ENCODE data around the gene CFAP298.
"Not testable (repeated sequence)": the region's sequence is repeated elsewhere in the genome, so short reads cannot be mapped to it uniquely, and the experiment has no call there.

CFAP298 gene

GRCh38 chr21:32567626-32568025 lies 44.6 kb downstream of the CFAP298 start:
- Mint-ChIP-seq H3K4me1 (peaks cover 2 to 15% of the 10 kb centered on the region in 2 donors), H3K27me3 (peaks cover 26 to 39% of the 10 kb centered on the region in 2 donors), H3K27ac (no peak overlapping the region), H3K9me3 (peaks cover 7 to 9% of the 10 kb centered on the region in 2 donors), H3K36me3 (peaks cover 6 to 10% of the 10 kb centered on the region in 2 donors), H3K4me3 (no peak overlapping the region)
- DNase-seq, result no peak
- ATAC-seq (replicated peaks), result no peak

- no peak overlapping the region for H3K4me3 Mint-ChIP-seq
- H3K27me3 Mint-ChIP-seq, result peaks cover 26 to 39% of the 10 kb centered on the region in 2 donors
- peaks cover 2 to 15% of the 10 kb centered on the region in 2 donors for H3K4me1 Mint-ChIP-seq
Measured at GRCh38 chr21:32566741-32567389, 45.3 kb downstream of the CFAP298 start.

GRCh38 chr21:32565856-32566465 lies 46.2 kb downstream of the CFAP298 start:
- ATAC-seq (replicated peaks) (no peak), DNase-seq (no peak)

More at GRCh38 chr21:32566741-32567389, 45.3 kb downstream of the CFAP298 start:
- peaks cover 6 to 10% of the 10 kb centered on the region in 2 donors for H3K36me3 Mint-ChIP-seq
- DNase-seq (no peak), ATAC-seq (replicated peaks) (no peak)
- peaks cover 7 to 9% of the 10 kb centered on the region in 2 donors for H3K9me3 Mint-ChIP-seq
- no peak overlapping the region for H3K27ac Mint-ChIP-seq

GRCh38 chr21:32562915-32563314 lies 49.3 kb downstream of the CFAP298 start:
- H3K4me1 Mint-ChIP-seq, result no peaks in the 10 kb centered on the region
- H3K36me3 Mint-ChIP-seq, result peaks cover 6 to 10% of the 10 kb centered on the region in 2 donors
- peaks cover 7 to 9% of the 10 kb centered on the region in 2 donors for H3K9me3 Mint-ChIP-seq
- peaks cover 26 to 44% of the 10 kb centered on the region in 2 donors for H3K27me3 Mint-ChIP-seq
- DNase-seq (no peak), ATAC-seq (replicated peaks) (no peak)
- no peak overlapping the region for H3K27ac Mint-ChIP-seq
- H3K4me3 Mint-ChIP-seq, result no peak overlapping the region

More at GRCh38 chr21:32565856-32566465, 46.2 kb downstream of the CFAP298 start:
- H3K36me3 Mint-ChIP-seq, result peaks cover 6 to 10% of the 10 kb centered on the region in 2 donors
- no peak overlapping the region for H3K27ac Mint-ChIP-seq
- H3K27me3 Mint-ChIP-seq, result peaks cover 26 to 39% of the 10 kb centered on the region in 2 donors
- no peak overlapping the region for H3K4me3 Mint-ChIP-seq
- peaks cover 2 to 15% of the 10 kb centered on the region in 2 donors for H3K4me1 Mint-ChIP-seq
- H3K9me3 Mint-ChIP-seq, result peaks cover 7 to 9% of the 10 kb centered on the region in 2 donors

GRCh38 chr21:32562426-32562825 lies 49.8 kb downstream of the CFAP298 start:
- DNase-seq, result no peak
- Mint-ChIP-seq H3K4me3 (no peak overlapping the region), H3K36me3 (peaks cover 6 to 10% of the 10 kb centered on the region in 2 donors), H3K27ac (no peak overlapping the region), H3K27me3 (peaks cover 26 to 41% of the 10 kb centered on the region in 2 donors), H3K9me3 (peaks cover 7 to 9% of the 10 kb centered on the region in 2 donors), H3K4me1 (no peaks in the 10 kb centered on the region)
- ATAC-seq (replicated peaks), result no peak

- peaks cover 20 to 32% of the 10 kb centered on the region in 2 donors for H3K27me3 Mint-ChIP-seq
- not testable (repeated sequence) for ATAC-seq (replicated peaks); DNase-seq; H3K4me1 Mint-ChIP-seq; H3K4me3 Mint-ChIP-seq; H3K36me3 Mint-ChIP-seq; H3K9me3 Mint-ChIP-seq; H3K27ac Mint-ChIP-seq
Measured at GRCh38 chr21:32561476-32561875, 50.7 kb downstream of the CFAP298 start.

GRCh38 chr21:32560896-32561295 lies 51.3 kb downstream of the CFAP298 start:
- Mint-ChIP-seq H3K9me3 (peaks cover 7 to 9% of the 10 kb centered on the region in 2 donors), H3K4me1 (no peaks in the 10 kb centered on the region), H3K36me3 (peaks cover 3 to 7% of the 10 kb centered on the region in 2 donors), H3K4me3 (no peak overlapping the region), H3K27me3 (peaks cover 19 to 26% of the 10 kb centered on the region in 2 donors), H3K27ac (no peak overlapping the region)
- DNase-seq (no peak), ATAC-seq (replicated peaks) (no peak)

GRCh38 chr21:32559006-32559610 lies 53.1 kb downstream of the CFAP298 start:
- Mint-ChIP-seq H3K9me3 (no peaks in the 10 kb centered on the region), H3K27me3 (peaks cover 9 to 18% of the 10 kb centered on the region in 2 donors), H3K36me3 (no peaks in the 10 kb centered on the region), H3K4me1 (no peaks in the 10 kb centered on the region), H3K4me3 (no peak overlapping the region), H3K27ac (no peak overlapping the region)
- ATAC-seq (replicated peaks) (no peak), DNase-seq (no peak)

GRCh38 chr21:32558106-32558505 lies 54.1 kb downstream of the CFAP298 start:
- no peaks in the 10 kb centered on the region for H3K4me1 Mint-ChIP-seq
- no peak overlapping the region for H3K4me3 Mint-ChIP-seq
- H3K27me3 Mint-ChIP-seq, result peaks cover 9 to 18% of the 10 kb centered on the region in 2 donors
- H3K27ac Mint-ChIP-seq, result no peak overlapping the region
- ATAC-seq (replicated peaks), result no peak
- H3K36me3 Mint-ChIP-seq, result no peaks in the 10 kb centered on the region
- no peaks in the 10 kb centered on the region for H3K9me3 Mint-ChIP-seq
- DNase-seq, result no peak

- H3K9me3 Mint-ChIP-seq, result no peaks in the 10 kb centered on the region
Measured at GRCh38 chr21:32554832-32555638, 57.1 kb downstream of the CFAP298 start.

GRCh38 chr21:32549886-32550285 lies 62.3 kb downstream of the CFAP298 start:
- no peak for ATAC-seq (replicated peaks)
- no peak for DNase-seq
- H3K36me3 Mint-ChIP-seq, result no peaks in the 10 kb centered on the region
- no peaks in the 10 kb centered on the region for H3K9me3 Mint-ChIP-seq
- no peak overlapping the region for H3K27ac Mint-ChIP-seq
- H3K4me1 Mint-ChIP-seq, result no peaks in the 10 kb centered on the region
- H3K27me3 Mint-ChIP-seq, result peaks cover 29 to 47% of the 10 kb centered on the region in 2 donors
- no peak overlapping the region for H3K4me3 Mint-ChIP-seq

More at GRCh38 chr21:32554832-32555638, 57.1 kb downstream of the CFAP298 start:
- no peak overlapping the region for H3K27ac Mint-ChIP-seq
- DNase-seq, result no peak
- peaks cover 17 to 26% of the 10 kb centered on the region in 2 donors for H3K27me3 Mint-ChIP-seq
- H3K4me3 Mint-ChIP-seq, result no peak overlapping the region
- H3K36me3 Mint-ChIP-seq, result no peaks in the 10 kb centered on the region
- no peaks in the 10 kb centered on the region for H3K4me1 Mint-ChIP-seq
- ATAC-seq (replicated peaks), result no peak

- Mint-ChIP-seq H3K27ac (no peak overlapping the region), H3K27me3 (peaks cover 25 to 42% of the 10 kb centered on the region in 2 donors), H3K36me3 (no peaks in the 10 kb centered on the region), H3K4me1 (no peaks in the 10 kb centered on the region), H3K9me3 (no peaks in the 10 kb centered on the region), H3K4me3 (no peak overlapping the region)
- DNase-seq, result no peak
- ATAC-seq (replicated peaks), result no peak
Measured at GRCh38 chr21:32549440-32549839, 62.7 kb downstream of the CFAP298 start.

Measured in stimulated activated naive B cell treated with anti-CD40 and anti-IgM and Interleukin-4, amounts not matched to agents 10 μg/mL and 1 μg/mL and 100 μg/mL, for 72 hours (primary cell).